AG04449 (cell line): ENCODE results near the gene BTN3A1.
"Not testable (repeated sequence)": the region's sequence is repeated elsewhere in the genome, so short reads cannot be mapped to it uniquely, and the experiment has no call there.

Source experiments
- CTCF ChIA-PET: fragments of 350-600 bp; formaldehyde crosslinking; extraction: SDS; loops from one replicate; lab custom pipeline; 2021; ENCODE audit warnings: antibody characterized with exemption; lab: Yijun Ruan, JAX
- POLR2A ChIA-PET: fragments of 400-600, 350-600 bp; formaldehyde crosslinking; extraction: SDS; loops from one replicate; lab custom pipeline; 2020; ENCODE audit warnings: antibody characterized with exemption, inconsistent platforms; lab: Yijun Ruan, JAX
- DNase-seq: peaks from one replicate; pipeline ENCODE4 v3.0.0-alpha.2; 2010; ENCODE audit warnings: low read depth, low spot score
- H3K4me3 ChIP-seq: 2 replicates; pipeline ENCODE4 v1.5.1; 2011; ENCODE audit warnings: low read depth, mild to moderate bottlenecking, control low read depth, low read length
- TF ChIP-seq, protein P1 (sequence below): IDR thresholded peaks from one replicate; pipeline ENCODE4 v1.5.1; 2011; ENCODE audit warnings: mild to moderate bottlenecking, moderate library complexity, low read length, control low read depth, inconsistent platforms; ENCODE audit not compliant: insufficient read depth; ENCODE audit errors: missing control alignments

The BTN3A1 gene

GRCh38 chr6:26401987-26402658, at the start of gene BTN3A1:
Gene BTN3A1 (plus strand): TSS chr6:26402275. CDS start chr6:26405564, 3,289 bp downstream.
- TF ChIP-seq, protein P1, sequence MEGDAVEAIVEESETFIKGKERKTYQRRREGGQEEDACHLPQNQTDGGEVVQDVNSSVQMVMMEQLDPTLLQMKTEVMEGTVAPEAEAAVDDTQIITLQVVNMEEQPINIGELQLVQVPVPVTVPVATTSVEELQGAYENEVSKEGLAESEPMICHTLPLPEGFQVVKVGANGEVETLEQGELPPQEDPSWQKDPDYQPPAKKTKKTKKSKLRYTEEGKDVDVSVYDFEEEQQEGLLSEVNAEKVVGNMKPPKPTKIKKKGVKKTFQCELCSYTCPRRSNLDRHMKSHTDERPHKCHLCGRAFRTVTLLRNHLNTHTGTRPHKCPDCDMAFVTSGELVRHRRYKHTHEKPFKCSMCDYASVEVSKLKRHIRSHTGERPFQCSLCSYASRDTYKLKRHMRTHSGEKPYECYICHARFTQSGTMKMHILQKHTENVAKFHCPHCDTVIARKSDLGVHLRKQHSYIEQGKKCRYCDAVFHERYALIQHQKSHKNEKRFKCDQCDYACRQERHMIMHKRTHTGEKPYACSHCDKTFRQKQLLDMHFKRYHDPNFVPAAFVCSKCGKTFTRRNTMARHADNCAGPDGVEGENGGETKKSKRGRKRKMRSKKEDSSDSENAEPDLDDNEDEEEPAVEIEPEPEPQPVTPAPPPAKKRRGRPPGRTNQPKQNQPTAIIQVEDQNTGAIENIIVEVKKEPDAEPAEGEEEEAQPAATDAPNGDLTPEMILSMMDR = no peak
- no peak for DNase-seq
- H3K4me3 ChIP-seq = peak within 1 kb of the TSS; percentile 71
- ChIA-PET CTCF (no interaction called here), POLR2A (no interaction called here)

DNA sequence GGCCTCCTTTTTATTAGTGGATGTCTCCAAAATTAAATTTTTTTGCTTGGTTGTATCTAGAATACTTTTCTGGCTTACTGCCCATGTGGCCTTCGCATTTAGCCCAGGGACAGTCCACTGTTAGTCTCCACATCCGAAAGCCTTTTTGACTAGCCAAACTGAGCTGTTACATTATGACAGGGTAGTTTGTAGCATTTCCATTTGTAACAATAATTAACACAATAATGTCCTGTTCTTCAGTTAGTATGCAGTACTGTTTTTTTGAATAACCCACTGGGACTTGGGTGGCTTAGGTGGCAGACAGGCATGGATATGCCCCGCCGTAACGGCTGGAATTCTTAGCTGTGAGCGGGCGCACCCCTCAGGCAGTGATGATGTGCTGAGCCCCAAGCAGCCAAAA, 49.8 kb upstream of the BTN3A1 start:
- CTCF ChIA-PET = interaction anchor here (1.1 to 3.0 kb wide), 4 partner anchors 10 to 243 kb away, joined by 3 to 20 read pairs (median 8); no protein-coding TSS in a partner anchor
- DNase-seq = no peak

DNA sequence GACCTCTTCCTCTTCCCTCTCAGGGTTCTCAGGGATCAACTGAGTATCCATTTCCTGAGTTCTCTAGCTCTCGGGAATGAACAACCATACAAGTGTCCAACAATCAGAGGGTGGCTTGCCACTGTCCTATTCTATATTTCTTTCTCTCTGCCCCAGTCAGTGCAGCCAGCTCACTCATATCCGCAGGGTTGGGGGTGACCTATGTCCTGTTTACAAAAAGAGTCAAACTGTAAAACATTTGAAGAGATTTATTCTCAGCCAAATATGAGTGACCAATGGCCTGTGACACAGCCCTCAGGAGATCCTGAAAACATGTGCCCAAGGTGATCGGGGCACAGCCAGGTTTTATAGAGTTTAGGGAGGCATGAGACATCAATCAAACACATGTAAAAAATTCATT, 47.9 kb upstream of the BTN3A1 start:
- POLR2A ChIA-PET = no interaction called here
- H3K4me3 ChIP-seq = no peak overlapping the region
- CTCF ChIA-PET = interaction anchor here (1.1 to 2.6 kb wide), 2 partner anchors 10 to 13 kb away, joined by 3 to 11 read pairs; no protein-coding TSS in a partner anchor
- no peak for DNase-seq
- TF ChIP-seq, protein P1 = no peak

More for the DNA sequence above, 49.8 kb upstream of the BTN3A1 start:
- POLR2A ChIA-PET = no interaction called here
- TF ChIP-seq, protein P1 = no peak
- H3K4me3 ChIP-seq = no peak overlapping the region

GRCh38 chr6:26355366-26355765, 46.7 kb upstream of the BTN3A1 start:
- no peak overlapping the region for H3K4me3 ChIP-seq
- ChIA-PET CTCF (interaction anchor here (2.6 kb wide), 1 partner anchor 15 kb away, joined by 11 read pairs; no protein-coding TSS in a partner anchor), POLR2A (interaction anchor here (0.6 kb wide), 1 partner anchor 31 kb away, joined by 3 read pairs; no protein-coding TSS in a partner anchor)
- no peak for DNase-seq
- TF ChIP-seq, protein P1 = no peak

DNA sequence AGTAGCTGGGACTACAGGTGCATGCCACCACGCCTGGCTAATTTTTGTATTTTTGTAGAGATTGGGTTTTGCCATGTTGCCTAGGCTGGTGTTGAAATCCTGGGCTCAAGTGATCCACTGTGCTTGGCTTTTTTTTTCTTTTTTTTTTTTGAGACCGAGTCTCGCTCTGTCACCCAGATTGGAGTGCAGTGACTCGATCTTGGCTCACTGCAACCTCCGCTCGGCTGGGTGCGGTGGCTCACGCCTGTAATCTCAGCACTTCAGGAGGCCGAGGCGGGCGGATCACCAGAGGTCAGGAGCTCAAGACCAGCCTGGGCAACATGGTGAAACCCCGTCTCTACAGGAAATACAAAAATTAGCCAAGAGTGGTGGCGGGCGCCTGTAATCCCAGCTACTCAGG, 44.5 kb upstream of the BTN3A1 start:
- ChIA-PET POLR2A (interaction anchor here (0.7 kb wide), 1 partner anchor 199 kb away, joined by 3 read pairs; no protein-coding TSS in a partner anchor), CTCF (interaction anchor here (1.7 to 2.4 kb wide), 2 partner anchors 15 to 238 kb away, joined by 5 to 8 read pairs; no protein-coding TSS in a partner anchor)
- not testable (repeated sequence) for DNase-seq, H3K4me3 ChIP-seq

DNA sequence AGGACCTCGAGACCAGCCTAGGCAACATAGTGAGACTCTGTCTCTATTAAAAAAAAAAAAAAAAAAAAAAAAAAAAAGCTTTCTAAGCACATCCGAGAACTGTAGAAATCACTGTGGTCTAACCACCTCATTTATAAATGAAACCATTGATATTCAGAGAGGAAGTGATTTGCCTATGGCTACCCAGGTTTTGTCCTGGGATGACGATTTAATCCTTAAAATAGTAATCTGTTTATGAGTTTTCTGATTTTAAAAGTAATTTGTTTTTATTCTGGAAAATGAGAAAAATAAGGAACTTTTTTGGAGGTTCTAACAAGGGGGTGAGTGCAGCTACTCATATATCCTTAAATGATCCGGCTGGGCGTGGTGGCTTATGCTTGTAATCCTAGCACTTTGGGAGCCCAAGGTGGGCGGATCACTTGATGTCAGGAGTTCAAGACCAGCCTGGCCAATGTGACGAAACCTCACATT, 43.5 kb upstream of the BTN3A1 start:
- DNase-seq = no peak
- CTCF ChIA-PET = interaction anchor here (0.7 to 2.4 kb wide), 3 partner anchors 16 to 237 kb away, joined by 3 to 8 read pairs (median 5); no protein-coding TSS in a partner anchor
- POLR2A ChIA-PET = no interaction called here

More for the DNA sequence above, 43.5 kb upstream of the BTN3A1 start:
- TF ChIP-seq, protein P1 = no peak
- no peak overlapping the region for H3K4me3 ChIP-seq
